Activated CD8-positive, alpha-beta memory T cell treated with anti-CD3 and anti-CD28 coated beads, Interleukin-2, amount 50 U/mL, for 48 hours (primary cell): Measurements from ENCODE around the gene AFM.

ENCODE experiments used
- DNase-seq: peaks from one replicate; pipeline ENCODE4 v3.0.0-alpha.2; 2020

Gene AFM

GRCh38 chr4:73481358-73481757 lies at the start of gene AFM:
Gene AFM, plus strand, starts transcription at chr4:73481745. Its CDS starts 31 bp downstream, at chr4:73481776.
- DNase-seq, result no peak

GRCh38 chr4:73431813-73432168 lies 49.8 kb upstream of the AFM start:
- no peak for DNase-seq

GRCh38 chr4:73432169-73433000 lies 49.2 kb upstream of the AFM start:
- no peak for DNase-seq

GRCh38 chr4:73433140-73433539 lies 48.4 kb upstream of the AFM start:
- DNase-seq, result no peak

- DNase-seq, result no peak
Measured at GRCh38 chr4:73434311-73434710, 47.2 kb upstream of the AFM start.

- DNase-seq, result no peak
Measured at GRCh38 chr4:73435984-73436383, 45.6 kb upstream of the AFM start, which contains the start of gene AFP. Gene AFP, plus strand, starts transcription at chr4:73436221. Its CDS starts 42 bp downstream, at chr4:73436263.

GRCh38 chr4:73436674-73437557 lies 44.6 kb upstream of the AFM start:
- no peak for DNase-seq

- DNase-seq, result no peak
Measured at GRCh38 chr4:73437558-73437956, 44.0 kb upstream of the AFM start.

GRCh38 chr4:73438048-73438447 lies 43.5 kb upstream of the AFM start:
- DNase-seq, result no peak

GRCh38 chr4:73438582-73439215 lies 42.8 kb upstream of the AFM start:
- no peak for DNase-seq

GRCh38 chr4:73439445-73439844 lies 42.1 kb upstream of the AFM start:
- DNase-seq, result no peak

- DNase-seq, result no peak
Measured at GRCh38 chr4:73439991-73440390, 41.6 kb upstream of the AFM start.

GRCh38 chr4:73440653-73441052 lies 40.9 kb upstream of the AFM start:
- DNase-seq, result no peak

- DNase-seq, result no peak
Measured at GRCh38 chr4:73442275-73442674, 39.3 kb upstream of the AFM start.

GRCh38 chr4:73443224-73443623 lies 38.3 kb upstream of the AFM start:
- no peak for DNase-seq

GRCh38 chr4:73445383-73446335 lies 35.9 kb upstream of the AFM start:
- DNase-seq, result no peak

GRCh38 chr4:73446336-73446938 lies 35.1 kb upstream of the AFM start:
- no peak for DNase-seq

- DNase-seq, result no peak
Measured at GRCh38 chr4:73447671-73448070, 33.9 kb upstream of the AFM start.

- no peak for DNase-seq
Measured at GRCh38 chr4:73448448-73449203, 32.9 kb upstream of the AFM start.

- DNase-seq, result no peak
Measured at GRCh38 chr4:73450398-73451004, 31.0 kb upstream of the AFM start.

- no peak for DNase-seq
Measured at GRCh38 chr4:73451404-73451803, 30.1 kb upstream of the AFM start.
